UCSD-AML1 (cell line): ENCODE measurements around the gene SORBS2.

Experiments used
- DNase-seq: peaks from one replicate; lab custom pipeline; 2025; ENCODE audit not compliant: unreplicated experiment; lab: John Stamatoyannopoulos, UW

The SORBS2 gene

DNA sequence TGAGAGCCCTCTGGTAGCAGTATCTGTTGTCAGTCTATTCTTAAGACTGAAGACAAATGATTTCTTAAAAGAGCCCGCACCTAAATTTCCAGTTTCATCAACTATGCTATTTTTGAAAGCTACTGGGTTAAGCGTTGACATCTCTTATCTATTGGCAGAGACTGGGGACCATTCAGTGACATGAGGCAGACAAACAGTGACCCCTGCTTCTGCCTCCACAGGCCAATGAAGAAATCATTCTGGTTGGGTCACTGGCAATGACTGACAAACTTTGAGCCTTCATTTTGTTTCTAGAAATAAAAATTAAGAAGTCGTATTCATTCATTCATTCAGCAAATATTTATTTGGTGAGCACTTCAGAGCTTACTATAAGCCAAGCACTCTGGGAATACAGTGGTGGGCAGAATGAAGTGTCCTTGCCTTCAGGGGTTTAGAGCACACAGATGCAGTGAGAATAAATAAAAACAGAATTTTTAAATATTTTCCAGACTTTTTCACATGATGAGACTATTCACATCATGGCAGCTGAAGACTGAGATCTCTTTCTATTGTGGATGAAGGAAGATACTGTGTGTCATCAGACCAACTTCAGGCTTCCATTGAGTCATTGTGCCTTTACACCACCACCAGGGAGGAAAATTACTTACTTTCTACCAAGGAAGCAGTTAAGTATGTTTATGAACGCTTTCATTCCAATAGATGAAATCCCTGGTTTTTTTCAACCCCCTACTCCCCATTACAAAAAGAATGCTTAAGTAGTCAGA lies 36.0 kb downstream of the SORBS2 start:
- DNase-seq: no peak

GRCh38 chr4:185774845-185775680 lies 36.9 kb downstream of the SORBS2 start:
- no peak for DNase-seq

- DNase-seq: no peak
These were observed 37.8 kb downstream of the SORBS2 start for GRCh38 chr4:185774131-185774653.

DNA sequence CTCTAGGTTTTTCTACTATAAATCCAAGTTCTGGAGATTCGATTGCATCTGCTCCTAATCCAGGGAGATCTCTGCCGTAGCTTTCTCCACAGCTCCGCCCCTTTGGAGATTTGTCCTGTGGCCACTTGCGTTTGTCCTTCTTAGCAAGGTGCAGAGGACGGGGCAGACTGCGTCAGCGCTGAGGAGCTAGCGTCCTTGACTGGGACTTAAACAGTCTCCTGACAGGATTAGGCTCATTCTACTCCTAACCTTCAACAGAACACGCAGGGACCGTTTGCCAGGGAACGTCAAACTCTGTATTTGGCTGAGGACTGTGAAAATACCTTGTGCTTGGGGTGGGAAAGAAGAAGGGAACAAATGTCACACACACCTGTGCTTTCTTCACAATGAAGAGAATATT lies 38.6 kb downstream of the SORBS2 start:
- no peak for DNase-seq

DNA sequence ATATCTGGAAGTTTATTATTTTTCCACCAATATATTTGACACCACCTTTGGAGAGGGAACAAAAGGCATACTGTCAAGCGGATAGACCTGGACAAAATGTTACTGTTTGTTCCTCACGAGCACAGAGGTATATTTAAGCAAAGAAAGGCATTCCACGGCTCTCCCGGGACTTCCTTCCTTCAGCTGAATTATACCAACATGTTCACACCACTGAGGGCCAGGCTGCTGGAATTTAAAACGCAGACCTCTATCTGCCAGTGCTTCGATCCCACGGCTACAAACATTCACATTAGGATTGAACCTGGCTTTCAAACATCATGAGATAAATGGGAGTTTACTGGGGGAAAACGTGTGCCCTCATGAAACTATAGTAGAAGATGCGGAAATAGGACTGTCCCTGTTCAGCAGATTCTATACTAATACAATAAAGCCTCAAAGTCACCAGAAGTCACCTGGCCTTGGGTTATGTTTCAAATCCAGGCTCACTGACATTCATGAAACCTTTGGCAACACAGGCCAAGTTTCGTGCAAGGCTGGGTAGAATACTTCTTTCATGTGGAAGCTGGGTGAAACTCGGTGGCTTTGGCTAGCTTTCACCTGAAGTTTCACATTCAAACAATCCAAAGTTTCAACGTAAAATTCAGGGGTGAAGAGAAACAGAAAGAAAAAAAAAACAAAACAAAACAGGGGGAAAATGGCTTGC lies 39.5 kb downstream of the SORBS2 start:
- DNase-seq: no peak

DNA sequence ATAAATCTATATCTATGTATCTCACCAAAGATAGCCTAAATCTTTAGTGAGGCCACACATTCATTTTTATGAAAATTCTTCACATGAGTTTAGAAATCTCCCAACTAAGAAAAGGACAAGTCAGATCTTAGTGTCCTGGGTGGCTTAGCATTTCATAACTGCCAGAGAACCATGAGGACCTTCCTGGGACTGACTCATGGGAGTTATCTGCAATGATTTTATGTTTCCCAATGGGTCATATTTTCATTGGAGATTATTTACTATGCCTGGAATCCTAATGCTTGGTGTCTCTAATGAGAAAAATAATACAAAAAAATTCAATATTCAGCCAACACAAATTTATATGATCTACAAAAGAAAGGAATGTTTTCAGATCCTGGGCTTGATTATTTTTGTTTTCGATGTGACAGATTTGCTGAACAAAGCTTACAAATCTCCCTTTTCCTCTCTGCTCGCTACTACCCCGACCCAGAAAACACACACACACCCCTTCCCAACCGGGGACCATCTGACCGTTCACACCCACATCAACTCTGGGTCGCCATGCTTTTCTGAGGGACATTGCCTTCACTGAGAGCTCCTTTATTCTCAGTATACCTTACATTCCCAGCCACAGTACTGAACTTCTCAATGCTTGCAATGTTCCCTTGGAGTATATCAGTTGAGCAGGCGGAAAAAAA lies 40.1 kb downstream of the SORBS2 start:
- DNase-seq: no peak

DNA sequence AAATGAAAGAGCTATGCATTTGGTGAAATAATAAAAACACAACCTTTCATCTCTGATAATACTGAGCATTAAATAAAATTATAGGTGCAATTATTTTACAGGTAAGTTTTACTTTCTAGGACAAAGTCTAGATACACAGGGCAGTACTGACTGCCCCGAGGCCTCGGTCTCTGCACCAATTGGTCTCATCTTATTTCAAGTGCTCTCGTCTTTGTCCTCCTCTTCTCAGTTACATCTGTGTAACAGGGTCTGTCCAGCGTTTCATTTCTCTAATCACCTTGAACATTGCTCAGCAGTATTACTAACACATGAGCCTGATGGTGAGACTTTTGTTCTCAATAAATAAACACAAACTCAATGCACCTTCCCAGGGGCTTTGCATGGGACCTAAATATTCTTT lies 44.5 kb downstream of the SORBS2 start:
- no peak for DNase-seq

- DNase-seq: no peak
These were observed 47.1 kb downstream of the SORBS2 start for GRCh38 chr4:185764876-185765275.

DNA sequence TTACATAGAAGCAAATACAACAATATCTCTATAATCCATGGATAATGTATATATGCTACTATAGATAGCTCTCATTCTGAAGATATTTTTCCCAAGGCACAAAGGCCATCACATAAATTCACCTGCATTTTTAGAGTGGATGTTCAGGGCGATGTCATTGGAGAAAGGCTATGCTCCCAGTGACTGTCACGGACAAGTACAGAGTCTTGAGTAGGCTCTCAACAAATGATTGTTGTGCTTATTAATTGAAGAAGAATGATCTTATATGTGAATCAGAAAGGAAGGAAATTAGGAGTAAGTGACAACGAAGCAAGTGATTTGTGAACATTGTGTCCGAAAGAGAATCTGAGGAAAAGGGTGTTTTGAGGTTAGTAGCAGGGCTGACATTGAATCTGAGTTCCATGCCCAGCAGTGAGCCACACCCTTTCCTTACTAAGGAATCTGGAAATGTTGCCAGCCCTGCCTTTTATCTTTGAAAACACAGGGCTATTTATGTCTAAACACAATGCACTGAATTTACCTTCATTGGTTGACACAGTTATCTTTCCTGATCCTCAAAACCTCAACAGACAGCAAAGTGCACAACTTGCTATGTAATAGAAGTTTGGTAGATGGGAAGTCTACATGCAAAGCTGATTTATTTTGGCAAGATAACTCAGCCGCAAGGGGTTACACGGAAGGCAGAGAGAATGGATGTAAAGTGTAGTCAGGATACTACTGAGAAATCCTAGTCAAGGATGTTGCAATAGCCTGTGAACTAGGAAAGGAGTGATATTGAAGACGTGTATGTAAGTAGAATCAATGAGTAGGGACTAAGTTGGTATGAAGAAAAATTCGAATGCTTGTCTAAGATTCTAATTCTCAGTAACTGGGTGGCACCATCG lies 50.4 kb downstream of the SORBS2 start:
- no peak for DNase-seq

DNA sequence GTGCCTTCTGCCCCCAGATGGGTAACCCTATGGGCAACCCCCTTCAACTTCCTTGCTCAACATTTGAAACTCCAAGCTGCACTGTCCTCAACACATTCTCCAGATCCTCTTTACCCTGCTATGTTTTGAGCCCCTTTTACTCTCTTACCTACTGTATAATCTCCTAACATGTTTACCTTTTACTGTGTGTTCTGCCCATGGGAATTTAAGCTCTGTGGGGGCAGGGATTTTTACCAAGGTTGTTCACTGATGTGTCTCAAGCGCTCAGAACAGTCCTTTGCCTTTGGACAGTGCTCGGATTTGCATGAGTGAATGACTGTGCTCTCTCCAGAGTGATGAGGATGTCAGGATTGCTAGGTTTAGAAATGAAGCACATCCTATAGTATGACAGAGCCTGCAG lies 53.2 kb downstream of the SORBS2 start:
- DNase-seq: no peak

- DNase-seq: no peak
These were observed 56.5 kb downstream of the SORBS2 start for GRCh38 chr4:185755451-185755850.

DNA sequence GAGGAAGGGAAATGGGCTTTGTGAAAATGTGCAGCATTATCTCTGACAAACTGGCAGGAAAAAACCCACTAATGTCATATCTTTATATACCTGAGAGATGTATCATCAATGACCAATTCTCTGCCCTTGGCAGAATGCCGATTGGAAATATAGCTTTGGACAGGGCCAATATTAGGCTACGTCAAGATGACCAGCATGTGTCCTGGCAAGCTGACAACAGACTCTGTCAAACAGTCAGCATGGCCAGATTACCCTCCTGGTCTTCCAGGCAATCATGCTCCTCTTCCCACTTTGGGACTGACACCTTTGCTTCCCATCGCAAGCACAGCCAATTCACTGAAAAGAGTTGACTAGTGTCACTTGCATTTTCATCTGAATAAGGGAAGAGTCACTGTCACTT lies 57.0 kb downstream of the SORBS2 start:
- no peak for DNase-seq

DNA sequence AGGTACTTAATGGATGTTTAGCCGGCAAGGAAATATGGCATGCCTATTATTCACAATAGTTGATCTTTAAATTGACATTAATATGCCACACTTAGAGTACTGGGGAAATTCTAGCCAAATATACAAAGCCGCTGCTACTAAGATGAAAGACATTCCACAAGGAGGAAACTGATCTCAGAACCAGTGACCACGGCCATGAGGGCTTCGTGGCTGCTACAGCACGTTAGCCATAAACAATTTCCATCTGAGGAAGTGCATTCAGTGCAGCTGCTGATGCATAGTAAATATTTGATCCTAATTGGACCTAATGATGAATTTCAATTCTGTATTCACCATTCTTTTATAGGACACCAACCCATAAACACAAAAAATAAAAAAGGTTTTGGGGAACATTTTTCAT lies 59.1 kb downstream of the SORBS2 start:
- DNase-seq: no peak

- DNase-seq: no peak
These were observed 62.1 kb downstream of the SORBS2 start for GRCh38 chr4:185749858-185750257.

GRCh38 chr4:185748901-185749390 lies 63.0 kb downstream of the SORBS2 start:
- DNase-seq: no peak

DNA sequence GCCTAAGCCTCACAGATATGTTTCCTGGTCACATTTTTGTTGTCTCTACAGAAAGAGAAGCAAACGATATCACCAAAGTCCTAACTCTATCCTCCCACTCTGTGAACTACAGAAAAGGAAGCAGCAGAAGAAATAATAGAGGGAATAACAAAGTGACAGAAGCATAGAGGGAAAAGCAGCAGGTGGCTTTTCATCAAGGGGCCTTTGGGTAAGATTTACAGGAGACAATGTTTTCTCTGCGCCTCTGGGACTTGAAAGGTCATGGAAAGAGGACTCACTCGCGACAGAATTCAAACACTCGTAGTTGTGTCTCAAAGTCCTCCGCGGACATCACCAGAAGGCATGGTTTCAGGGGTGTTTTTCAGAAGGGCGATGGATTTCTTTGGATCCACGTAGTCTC lies 66.1 kb downstream of the SORBS2 start:
- no peak for DNase-seq

DNA sequence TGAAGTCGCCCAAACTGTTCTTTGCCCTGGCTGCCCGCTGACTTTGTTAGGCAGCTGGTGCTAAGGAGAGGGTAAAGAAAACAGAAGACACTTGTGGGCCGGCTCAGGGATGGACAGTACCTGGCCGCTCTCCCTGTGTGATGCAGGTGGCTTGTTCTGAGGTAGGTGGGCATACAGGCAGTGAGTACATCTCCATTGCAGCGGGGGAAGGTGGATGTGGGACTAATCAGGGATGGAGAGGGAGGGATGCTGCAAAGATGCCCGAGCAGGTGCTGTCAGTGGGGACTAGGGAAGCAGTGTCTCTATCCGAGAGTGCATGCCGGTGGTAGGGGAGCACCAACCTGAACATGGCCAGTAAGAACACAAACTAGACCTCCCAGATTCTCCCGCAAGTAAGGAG lies 67.0 kb downstream of the SORBS2 start:
- no peak for DNase-seq

DNA sequence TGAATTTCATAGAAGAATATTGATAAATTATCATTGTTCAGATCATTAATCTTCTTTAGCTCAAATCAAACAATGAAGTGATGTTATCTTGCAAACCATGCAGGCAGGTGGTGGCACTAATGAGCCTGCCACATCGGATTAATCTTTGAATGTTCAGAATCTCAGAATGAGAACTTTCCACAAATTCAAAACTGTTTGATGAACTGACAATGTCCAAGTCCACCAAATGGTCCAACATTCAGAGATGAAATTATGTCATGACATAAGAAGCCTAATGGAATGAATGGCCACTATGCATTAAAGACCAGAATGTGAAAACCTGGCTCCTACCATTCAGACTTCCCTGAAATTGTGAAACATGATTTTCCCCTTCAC lies 67.5 kb downstream of the SORBS2 start:
- DNase-seq: no peak

- no peak for DNase-seq
These were observed 68.1 kb downstream of the SORBS2 start for GRCh38 chr4:185743722-185744487.
